Right lobe of liver (tissue), 4 donors: ENCODE data around the gene SPARCL1.

Experiments used
- CTCF ChIP-seq, 4 donors: fragments of 200-600 bp in 3 of 4; fragments of 450-650 bp in 1 of 4; IDR thresholded peaks; one replicate each; pipeline versions ENCODE4 v1.5.1 to v1.8.0; 2016 to 2022; ENCODE audit warnings: antibody characterized with exemption in 4 of 4, mild to moderate bottlenecking in 2 of 4
- POLR2A ChIP-seq: fragments of 450-650 bp; IDR thresholded peaks from one replicate; pipeline ENCODE4 v1.6.1; 2017; ENCODE audit warnings: antibody characterized with exemption, mild to moderate bottlenecking
- donor health status: DM: no; HTN: no; CAD: no.
- donor health status: DM: no; HTN: no; CAD: no.
- donor health status: DM: no; HTN: yes; CAD: no.

GRCh38 chr4:87529187-87529586 is at the start of gene SPARCL1:
- no peak for TF ChIP-seq POLR2A
- TF ChIP-seq CTCF (IDR thresholded peaks at IDR 0.05), result no peak
